HL-60 (cell line): ENCODE data around the gene CXCR5.

Experiments
- DNase-seq, 2 experiments: peaks; one replicate each; pipeline ENCODE4 v3.0.0-alpha.2; 2010 to 2020; ENCODE audit warnings: low read depth in 1 of 2, low spot score in 1 of 2
- H3K27ac ChIP-seq: fragments of 250-450 bp; sonication (Bioruptor Pico); replicated peaks from 2 replicates; pipeline ENCODE4 v1.5.1; 2020; ENCODE audit warnings: mild to moderate bottlenecking, moderate library complexity
- H3K27me3 ChIP-seq: fragments of 250-450 bp; sonication (Bioruptor Pico); 2 replicates; pipeline ENCODE4 v1.5.1; 2021; ENCODE audit warnings: mild to moderate bottlenecking, moderate library complexity; ENCODE audit not compliant: insufficient read depth, poor library complexity, severe bottlenecking
- H3K4me3 ChIP-seq: replicated peaks from 2 replicates; pipeline ENCODE4 v1.5.1; 2011; ENCODE audit warnings: mild to moderate bottlenecking, control low read depth, low read length; ENCODE audit not compliant: insufficient read depth
- GABPA ChIP-seq: IDR thresholded peaks from 2 replicates; pipeline ENCODE4 v1.6.1; 2012; ENCODE audit warnings: low read depth
- POLR2AphosphoS5 ChIP-seq: IDR thresholded peaks from 2 replicates; pipeline ENCODE4 v1.6.1; 2012; ENCODE audit warnings: low read depth
- SPI1 ChIP-seq: IDR thresholded peaks from 2 replicates; pipeline ENCODE4 v1.6.1; 2012; ENCODE audit warnings: low read depth, mild to moderate bottlenecking, borderline replicate concordance
- TF ChIP-seq, protein P1 (sequence below): IDR thresholded peaks from 2 replicates; pipeline ENCODE4 v1.6.1; 2012; ENCODE audit warnings: low read depth; ENCODE audit not compliant: insufficient replicate concordance
- TF ChIP-seq, protein P2 (sequence below): IDR thresholded peaks from one replicate; pipeline ENCODE4 v1.5.1; 2011; ENCODE audit warnings: low read length, control low read depth, inconsistent platforms; ENCODE audit not compliant: insufficient read depth

The CXCR5 gene

DNA sequence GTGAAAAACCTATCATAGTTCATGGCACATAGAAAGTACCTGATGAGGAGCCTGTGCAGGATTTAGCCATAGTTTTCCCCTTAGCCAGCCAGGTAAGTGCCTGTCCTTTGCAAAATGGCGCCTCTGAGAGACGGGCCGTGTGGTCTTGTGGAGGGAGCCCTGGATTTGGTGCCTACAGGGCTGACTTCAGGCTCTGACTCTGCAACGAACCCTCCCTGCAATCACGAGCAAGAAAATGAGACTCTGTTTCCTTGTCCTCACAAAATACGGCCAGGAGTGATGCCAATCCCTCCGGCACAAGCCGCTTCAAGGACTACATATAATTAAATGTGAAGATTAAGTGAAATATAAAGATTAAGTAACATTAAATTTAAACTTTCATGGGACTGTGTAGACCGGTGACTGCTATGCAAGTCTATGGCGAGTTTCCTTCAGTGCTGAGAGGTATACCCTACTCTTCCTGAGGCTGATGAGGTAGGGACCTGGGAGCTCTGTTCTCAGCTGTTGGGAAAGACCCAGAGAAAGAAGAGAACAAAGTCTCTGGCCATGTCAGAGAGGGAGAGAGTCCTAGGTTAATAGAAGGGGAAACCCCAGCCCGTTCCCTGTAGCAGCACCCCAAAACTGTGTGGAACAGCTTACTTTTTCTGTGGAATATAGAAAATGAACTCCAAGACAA lies 6.1 kb upstream of the CXCR5 start:
- Histone ChIP-seq H3K27ac (peak overlapping the region; percentile 74), H3K27me3 (no peaks in the 10 kb centered on the region), H3K4me3 (no peak overlapping the region)
- TF ChIP-seq GABPA (no peak), SPI1 (no peak), POLR2AphosphoS5 (no peak)
- TF ChIP-seq, protein P1, sequence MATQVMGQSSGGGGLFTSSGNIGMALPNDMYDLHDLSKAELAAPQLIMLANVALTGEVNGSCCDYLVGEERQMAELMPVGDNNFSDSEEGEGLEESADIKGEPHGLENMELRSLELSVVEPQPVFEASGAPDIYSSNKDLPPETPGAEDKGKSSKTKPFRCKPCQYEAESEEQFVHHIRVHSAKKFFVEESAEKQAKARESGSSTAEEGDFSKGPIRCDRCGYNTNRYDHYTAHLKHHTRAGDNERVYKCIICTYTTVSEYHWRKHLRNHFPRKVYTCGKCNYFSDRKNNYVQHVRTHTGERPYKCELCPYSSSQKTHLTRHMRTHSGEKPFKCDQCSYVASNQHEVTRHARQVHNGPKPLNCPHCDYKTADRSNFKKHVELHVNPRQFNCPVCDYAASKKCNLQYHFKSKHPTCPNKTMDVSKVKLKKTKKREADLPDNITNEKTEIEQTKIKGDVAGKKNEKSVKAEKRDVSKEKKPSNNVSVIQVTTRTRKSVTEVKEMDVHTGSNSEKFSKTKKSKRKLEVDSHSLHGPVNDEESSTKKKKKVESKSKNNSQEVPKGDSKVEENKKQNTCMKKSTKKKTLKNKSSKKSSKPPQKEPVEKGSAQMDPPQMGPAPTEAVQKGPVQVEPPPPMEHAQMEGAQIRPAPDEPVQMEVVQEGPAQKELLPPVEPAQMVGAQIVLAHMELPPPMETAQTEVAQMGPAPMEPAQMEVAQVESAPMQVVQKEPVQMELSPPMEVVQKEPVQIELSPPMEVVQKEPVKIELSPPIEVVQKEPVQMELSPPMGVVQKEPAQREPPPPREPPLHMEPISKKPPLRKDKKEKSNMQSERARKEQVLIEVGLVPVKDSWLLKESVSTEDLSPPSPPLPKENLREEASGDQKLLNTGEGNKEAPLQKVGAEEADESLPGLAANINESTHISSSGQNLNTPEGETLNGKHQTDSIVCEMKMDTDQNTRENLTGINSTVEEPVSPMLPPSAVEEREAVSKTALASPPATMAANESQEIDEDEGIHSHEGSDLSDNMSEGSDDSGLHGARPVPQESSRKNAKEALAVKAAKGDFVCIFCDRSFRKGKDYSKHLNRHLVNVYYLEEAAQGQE = no peak
- TF ChIP-seq, protein P2, sequence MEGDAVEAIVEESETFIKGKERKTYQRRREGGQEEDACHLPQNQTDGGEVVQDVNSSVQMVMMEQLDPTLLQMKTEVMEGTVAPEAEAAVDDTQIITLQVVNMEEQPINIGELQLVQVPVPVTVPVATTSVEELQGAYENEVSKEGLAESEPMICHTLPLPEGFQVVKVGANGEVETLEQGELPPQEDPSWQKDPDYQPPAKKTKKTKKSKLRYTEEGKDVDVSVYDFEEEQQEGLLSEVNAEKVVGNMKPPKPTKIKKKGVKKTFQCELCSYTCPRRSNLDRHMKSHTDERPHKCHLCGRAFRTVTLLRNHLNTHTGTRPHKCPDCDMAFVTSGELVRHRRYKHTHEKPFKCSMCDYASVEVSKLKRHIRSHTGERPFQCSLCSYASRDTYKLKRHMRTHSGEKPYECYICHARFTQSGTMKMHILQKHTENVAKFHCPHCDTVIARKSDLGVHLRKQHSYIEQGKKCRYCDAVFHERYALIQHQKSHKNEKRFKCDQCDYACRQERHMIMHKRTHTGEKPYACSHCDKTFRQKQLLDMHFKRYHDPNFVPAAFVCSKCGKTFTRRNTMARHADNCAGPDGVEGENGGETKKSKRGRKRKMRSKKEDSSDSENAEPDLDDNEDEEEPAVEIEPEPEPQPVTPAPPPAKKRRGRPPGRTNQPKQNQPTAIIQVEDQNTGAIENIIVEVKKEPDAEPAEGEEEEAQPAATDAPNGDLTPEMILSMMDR = no peak
- DNase-seq = no peak

DNA sequence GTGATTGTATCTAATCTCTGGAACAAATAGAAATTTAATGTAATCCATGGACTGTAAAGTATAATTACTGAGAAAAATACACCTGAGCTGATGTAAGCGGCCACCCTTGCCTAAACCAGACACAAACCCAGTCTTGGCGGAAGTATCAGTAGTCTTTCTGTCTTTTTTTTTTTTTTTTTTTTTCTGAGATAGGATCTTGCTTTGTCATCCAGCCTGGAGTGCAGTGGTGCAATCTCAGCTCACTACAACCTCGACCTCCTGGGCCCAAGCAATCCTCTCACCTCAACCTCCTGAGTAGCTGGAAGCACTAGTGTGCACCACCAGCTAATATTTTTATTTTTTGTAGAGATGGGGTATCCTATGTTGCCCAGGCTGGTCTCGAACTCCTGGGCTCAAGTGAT lies 5.5 kb upstream of the CXCR5 start:
- DNase-seq = peak in 1 of 2 experiments; percentile 60
- no peak for TF ChIP-seq GABPA
- no peak for TF ChIP-seq SPI1
- H3K27ac ChIP-seq = peak overlapping the region; percentile 74

DNA sequence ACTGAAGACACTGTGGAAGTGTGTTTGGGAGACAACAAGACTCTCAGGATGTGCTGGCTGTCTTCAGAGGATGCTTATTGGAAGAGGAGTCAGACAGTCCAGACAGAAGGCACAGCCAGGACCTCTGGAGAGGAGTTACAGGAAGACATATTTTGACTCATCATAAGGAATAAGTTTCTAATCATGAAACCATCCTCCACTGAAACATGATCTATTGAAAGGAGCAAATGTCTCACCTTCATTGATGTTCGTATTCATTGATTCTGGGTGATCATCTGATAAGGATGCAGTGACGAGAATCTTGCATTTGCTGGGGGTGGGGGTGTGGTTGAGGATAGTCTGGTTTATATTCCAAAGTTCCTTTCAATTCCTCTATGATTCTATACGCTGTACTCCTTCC lies 2.5 kb upstream of the CXCR5 start:
- Histone ChIP-seq H3K27ac (no peak overlapping the region), H3K4me3 (no peak overlapping the region), H3K27me3 (no peaks in the 10 kb centered on the region)
- DNase-seq = no peak
- no peak for TF ChIP-seq SPI1
- TF ChIP-seq GABPA = no peak
- TF ChIP-seq, protein P1 = no peak
- TF ChIP-seq, protein P2 = no peak
- TF ChIP-seq POLR2AphosphoS5 = no peak

More for the DNA sequence above, 5.5 kb upstream of the CXCR5 start:
- Histone ChIP-seq H3K4me3 (no peak overlapping the region), H3K27me3 (no peaks in the 10 kb centered on the region)

DNA sequence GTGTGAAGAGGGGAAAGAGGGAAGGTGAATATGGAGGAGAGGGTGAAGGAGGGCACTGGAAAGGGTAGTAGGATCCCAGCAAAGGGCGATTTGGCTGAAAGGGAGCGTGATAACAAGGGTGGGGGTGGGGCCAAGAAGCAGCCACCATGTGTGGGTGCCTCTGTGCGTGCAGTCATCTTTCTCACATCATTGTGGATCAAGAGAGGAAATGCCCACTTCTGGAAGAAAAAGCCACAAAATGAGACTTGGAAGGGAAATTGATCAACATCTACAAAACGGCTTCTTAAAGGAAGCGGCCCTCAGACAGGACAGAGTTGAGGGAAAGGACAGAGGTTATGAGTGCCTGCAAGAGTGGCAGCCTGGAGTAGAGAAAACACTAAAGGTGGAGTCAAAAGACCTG lies 1.2 kb upstream of the CXCR5 start:
- TF ChIP-seq POLR2AphosphoS5 (peak; percentile 83), SPI1 (peak; percentile 68; the same call in 1 of the 2 replicates)
- TF ChIP-seq, protein P1 = no peak
- peak in 1 of 2 experiments; percentile 87 for DNase-seq
- no peaks in the 10 kb centered on the region for H3K27me3 ChIP-seq
- peak overlapping the region; percentile 14 for H3K27ac ChIP-seq
- no peak overlapping the region for H3K4me3 ChIP-seq
